Muscle of back (tissue), 11 donors: Measurements from ENCODE around the gene ACSS3. TPM values are rescaled to one million over a fixed set of nuclear protein-coding genes. Genes with fewer than 3 reads are reported as not detected.

Source experiments
- DNase-seq, 3 donors: peaks; one replicate each; pipeline versions ENCODE4 v3.0.0 to v3.0.0-alpha.2; 2013
- polyA plus RNA-seq, 10 donors: library from polyadenylated mRNA; unstranded; fragments of 120-200 nt; gene quantifications; one replicate each; pipeline ENCODE4 v1.2.1, GENCODE V29; 2013; ENCODE audit not compliant: insufficient read length in 10 of 10

ACSS3 gene
- polyA plus RNA-seq, 10 donors = 6.4 to 12.8 (median 7.7) TPM

DNA sequence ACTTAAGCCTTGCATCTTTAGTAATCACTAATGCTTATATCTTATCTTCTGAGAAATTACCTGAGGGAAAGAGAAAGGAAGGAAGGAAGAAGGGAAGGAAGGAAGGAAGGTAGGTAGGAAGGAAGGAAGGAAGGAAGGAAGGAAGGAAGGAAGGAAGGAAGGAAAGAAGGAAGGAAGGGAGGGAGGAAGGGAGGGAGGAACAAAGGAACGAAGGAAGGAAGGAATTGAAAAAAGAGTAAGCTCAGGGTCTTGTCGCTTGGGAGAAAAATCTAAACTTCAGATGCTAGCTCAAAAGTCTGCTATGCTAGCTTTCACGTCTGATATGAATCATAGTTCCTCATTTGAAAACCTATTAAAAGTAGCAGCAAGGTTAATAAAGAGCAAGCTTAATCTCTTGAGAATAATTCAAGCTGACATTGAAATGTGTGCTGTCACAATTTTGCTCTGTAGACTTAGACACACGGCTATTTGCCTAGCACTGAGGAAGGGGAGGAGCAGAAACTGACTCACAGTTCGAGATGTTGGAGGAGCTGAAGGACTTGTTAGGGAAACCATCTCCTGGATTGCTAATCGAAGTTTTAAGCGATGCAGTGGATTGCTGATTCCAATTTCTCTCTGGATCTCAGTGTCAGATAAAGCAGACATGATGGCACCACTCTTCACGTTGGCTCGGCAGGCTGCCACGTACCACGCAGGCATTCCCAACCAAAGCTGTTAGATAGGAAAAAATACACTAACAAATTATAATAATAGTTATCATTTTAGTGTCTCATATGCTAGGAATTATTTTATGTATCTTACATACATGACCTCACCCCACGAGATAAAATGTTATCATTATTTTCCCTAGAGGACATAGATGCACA lies 216.7 kb downstream of the ACSS3 start:
- DNase-seq = peak in 1 of 3 donors; percentile 14

DNA sequence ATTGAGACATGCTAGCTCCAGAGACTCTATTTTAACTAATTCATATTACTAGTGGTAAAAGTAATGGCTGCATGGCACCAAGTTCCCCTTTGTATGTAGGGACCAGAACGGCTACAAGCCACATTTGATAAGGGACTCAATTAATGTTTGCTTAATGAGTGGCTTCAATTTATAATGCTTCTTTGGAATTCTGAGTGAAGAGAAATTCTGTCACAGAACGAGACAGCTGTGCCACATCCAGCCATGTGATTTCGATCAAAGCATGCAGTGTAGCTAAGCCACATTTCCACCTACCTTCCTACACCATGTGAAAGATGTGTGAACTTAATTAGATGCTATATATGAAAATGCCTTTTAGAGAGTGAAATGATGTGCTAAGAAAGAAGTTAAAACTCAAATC lies 217.4 kb downstream of the ACSS3 start:
- DNase-seq = no peak

DNA sequence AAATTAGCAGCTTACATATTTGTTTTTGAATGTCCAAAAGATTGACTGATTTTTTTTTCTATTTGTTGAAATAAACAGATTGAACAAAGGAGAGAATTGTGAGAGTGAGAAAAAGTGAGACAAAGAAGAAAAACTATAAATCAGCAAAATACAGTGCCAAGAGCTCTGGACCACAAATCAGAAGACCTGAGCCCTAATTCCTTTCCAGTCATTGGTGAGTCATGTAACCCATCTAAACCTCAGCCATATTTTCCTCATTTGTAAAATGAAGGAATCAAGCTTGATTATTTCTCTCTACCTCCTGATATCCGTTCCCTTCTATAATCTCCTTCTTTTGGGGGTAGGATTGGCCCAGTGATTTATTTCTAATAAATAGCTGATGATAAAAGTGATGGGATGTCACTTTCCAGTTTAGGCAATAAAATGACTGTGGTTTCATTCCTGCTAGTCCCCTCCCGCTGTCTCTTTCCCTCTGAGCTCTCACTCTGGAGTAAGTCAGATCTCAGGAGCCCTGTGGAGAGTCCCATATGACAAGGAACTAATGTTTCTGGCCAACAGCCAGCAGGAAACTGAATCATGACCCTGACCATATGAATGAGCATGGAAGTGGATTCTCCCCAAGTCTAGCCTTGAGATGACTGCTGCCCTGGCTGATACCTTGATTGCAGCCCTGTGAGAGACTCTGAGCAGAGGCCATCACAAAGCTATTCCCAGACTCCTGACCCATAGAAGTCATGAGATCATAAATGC lies 218.9 kb downstream of the ACSS3 start:
- peak in 1 of 3 donors; percentile 83 for DNase-seq

DNA sequence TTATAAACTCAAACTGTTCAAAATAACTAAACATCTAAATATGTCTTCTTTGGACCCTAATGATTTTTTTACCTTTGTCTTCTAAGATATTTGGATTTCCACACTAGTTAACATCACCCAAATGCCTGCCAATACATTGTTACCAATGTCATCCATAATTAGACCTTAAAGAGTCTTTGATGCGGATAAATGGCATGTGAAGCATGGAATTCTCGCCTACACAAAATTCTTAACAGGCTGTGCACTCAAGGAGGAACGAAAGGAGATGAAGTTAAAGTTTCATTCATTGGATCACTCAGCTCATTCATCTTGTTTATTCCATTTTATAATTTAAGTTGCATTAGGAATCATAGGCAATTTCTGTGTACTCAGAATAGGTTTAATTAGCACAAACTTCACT lies 219.7 kb downstream of the ACSS3 start:
- DNase-seq = no peak

DNA sequence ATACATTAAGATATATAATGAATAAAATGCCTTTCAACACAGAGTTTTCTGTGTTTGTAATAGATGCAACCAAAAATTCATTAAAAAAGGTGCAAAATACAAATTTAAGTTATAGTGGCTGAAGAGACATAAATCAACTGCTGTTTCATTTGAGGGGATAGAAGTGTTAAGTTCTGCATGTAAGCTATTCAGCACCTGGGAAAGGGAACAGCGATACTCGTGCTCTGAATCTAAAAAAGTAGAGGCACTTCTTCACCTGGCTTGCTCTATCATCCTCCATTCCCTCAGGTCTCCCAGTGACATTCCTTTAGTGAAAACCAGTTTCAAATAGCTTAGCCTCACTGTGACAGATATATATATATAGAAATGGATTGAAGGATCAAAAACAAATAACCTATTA lies 222.6 kb downstream of the ACSS3 start:
- no peak for DNase-seq

DNA sequence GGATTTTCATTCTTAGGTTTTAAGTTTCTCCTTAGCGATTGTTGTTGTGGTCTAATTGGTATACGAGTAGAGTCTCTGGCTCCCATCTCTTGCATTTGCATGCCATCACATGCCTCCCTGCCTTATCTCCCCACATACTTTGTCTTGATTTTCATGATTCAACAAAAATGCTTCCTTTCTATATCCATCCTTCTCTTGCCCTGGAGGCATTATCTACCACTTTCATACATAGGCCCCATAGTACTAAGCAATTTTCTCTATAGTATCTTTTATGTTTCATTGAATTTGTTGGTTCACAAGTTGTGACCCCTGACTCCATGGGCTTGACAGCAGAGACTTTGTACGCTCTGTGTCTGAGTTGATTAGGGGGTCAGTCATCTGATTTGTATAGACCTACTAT lies 226.1 kb downstream of the ACSS3 start:
- DNase-seq = no peak

Other genes starting within 250 kb of the ACSS3 start
- gene LIN7A, start 140.1 kb upstream of the ACSS3 start, polyA plus RNA-seq = 1 to 10 TPM; 1.9 to 7.0 (median 2.8) TPM